Activated CD4-positive, alpha-beta T cell treated with anti-CD3 and anti-CD28 coated beads for 36 hours (primary cell): ENCODE results near the gene LETMD1. TPM values are rescaled to one million over a fixed set of nuclear protein-coding genes. Genes with fewer than 3 reads are reported as not detected.
"Not testable (repeated sequence)": the region's sequence is repeated elsewhere in the genome, so short reads cannot be mapped to it uniquely, and the experiment has no call there.

ENCODE experiments used
- ATAC-seq: fragments of 200-7000 bp; cut with Tn5 transposase; one replicate; pipeline ENCODE4 v1.10.0; 2021; ENCODE audit warnings: mild to moderate bottlenecking, moderate library complexity
- CTCF ChIA-PET: fragments of 350-600 bp; sonication (Branson Sonifier 250); formaldehyde crosslinking; loops from one replicate; lab custom pipeline; 2021; ENCODE audit warnings: antibody characterized with exemption; lab: Charles Lee
- POLR2A ChIA-PET: fragments of 350-600 bp; sonication (Branson Sonifier 250); formaldehyde crosslinking; loops from one replicate; lab custom pipeline; 2021; ENCODE audit warnings: antibody characterized with exemption, inconsistent platforms; lab: Charles Lee
- DNase-seq: peaks from one replicate; pipeline ENCODE4 v3.0.0-alpha.2; 2020
- H3K27ac Mint-ChIP-seq: one replicate; pipeline ENCODE4 v1.8.0; 2021; ENCODE audit warnings: mixed read lengths
- H3K27me3 Mint-ChIP-seq: one replicate; pipeline ENCODE4 v1.8.0; 2021; ENCODE audit warnings: mixed read lengths
- H3K36me3 Mint-ChIP-seq: one replicate; pipeline ENCODE4 v1.8.0; 2021; ENCODE audit warnings: low read depth, mixed read lengths
- H3K4me1 Mint-ChIP-seq: one replicate; pipeline ENCODE4 v1.8.0; 2021; ENCODE audit warnings: mixed read lengths
- H3K4me3 Mint-ChIP-seq: one replicate; pipeline ENCODE4 v1.8.0; 2021; ENCODE audit warnings: mild to moderate bottlenecking, moderate library complexity, mixed read lengths
- H3K9me3 Mint-ChIP-seq: one replicate; pipeline ENCODE4 v1.8.0; 2021; ENCODE audit warnings: low read depth, mixed read lengths
- intact Hi-C, 2 experiments: fragments of 100-400 bp; cut with DNase I in 1 of 2; cut with micrococcal nuclease in 1 of 2; formaldehyde crosslinking; loops; one replicate each; pipeline versions ENCODE4 v1.14.2 to v1.15.1; 2022 to 2024; cut with DNase I, micrococcal nuclease
- total RNA-seq, 2 experiments: library from RNA; stranded (reverse); gene quantifications; one replicate each; pipeline ENCODE4 v1.2.3, GENCODE V29; 2021

LETMD1 gene
- total RNA-seq, 2 experiments from 2014 or later, result 69.6 to 79.6 TPM

GRCh38 chr12:51012570-51013236, 35.4 kb upstream of the LETMD1 start:
- H3K27ac Mint-ChIP-seq, result peak overlapping the region; percentile 35

GRCh38 chr12:51013441-51013840, 34.7 kb upstream of the LETMD1 start:
- Mint-ChIP-seq H3K4me3 (no peak overlapping the region), H3K36me3 (peaks cover 7% of the 10 kb centered on the region), H3K4me1 (peaks cover 54% of the 10 kb centered on the region), H3K27ac (peak overlapping the region; percentile 8), H3K9me3 (no peaks in the 10 kb centered on the region), H3K27me3 (no peaks in the 10 kb centered on the region)
- ChIA-PET POLR2A (interaction anchor here (0.8 kb wide), 1 partner anchor 12 kb away, joined by 4 read pairs; no protein-coding TSS in a partner anchor), CTCF (interaction anchor here (1.6 to 6.0 kb wide), 2 partner anchors 10 to 246 kb away, joined by 5 to 40 read pairs; partner anchors contain the start of gene SLC11A2)
- DNase-seq, result no peak
- ATAC-seq, result no peak
- intact Hi-C loops, result no loop called here

More at GRCh38 chr12:51012570-51013236, 35.4 kb upstream of the LETMD1 start:
- intact Hi-C loops, result no loop called here
- H3K9me3 Mint-ChIP-seq, result no peaks in the 10 kb centered on the region
- H3K4me3 Mint-ChIP-seq, result no peak overlapping the region
- DNase-seq (no peak), ATAC-seq (no peak)
- ChIA-PET POLR2A (interaction anchor here (0.8 kb wide), 1 partner anchor 12 kb away, joined by 4 read pairs; no protein-coding TSS in a partner anchor), CTCF (interaction anchor here (1.6 to 6.0 kb wide), 2 partner anchors 11 to 245 kb away, joined by 5 to 40 read pairs; partner anchors contain the start of gene SLC11A2)
- H3K27me3 Mint-ChIP-seq, result no peaks in the 10 kb centered on the region
- H3K4me1 Mint-ChIP-seq, result peaks cover 52% of the 10 kb centered on the region
- peaks cover 11% of the 10 kb centered on the region for H3K36me3 Mint-ChIP-seq

- intact Hi-C loops, H3K36me3 Mint-ChIP-seq, H3K27ac Mint-ChIP-seq, POLR2A ChIA-PET, ATAC-seq, H3K4me3 Mint-ChIP-seq, H3K9me3 Mint-ChIP-seq, H3K27me3 Mint-ChIP-seq, DNase-seq: not testable (repeated sequence)
- CTCF ChIA-PET, result interaction anchor here (1.0 to 6.0 kb wide), 2 partner anchors 9 to 15 kb away, joined by 4 to 40 read pairs; partner anchors contain the start of gene SLC11A2
- H3K4me1 Mint-ChIP-seq, result peaks cover 49% of the 10 kb centered on the region
Measured at GRCh38 chr12:51014467-51014866, 33.7 kb upstream of the LETMD1 start.

GRCh38 chr12:51017452-51017851, 30.7 kb upstream of the LETMD1 start:
- Mint-ChIP-seq H3K4me1 (peaks cover 51% of the 10 kb centered on the region), H3K27ac (no peak overlapping the region), H3K9me3 (no peaks in the 10 kb centered on the region), H3K27me3 (no peaks in the 10 kb centered on the region), H3K36me3 (peaks cover 15% of the 10 kb centered on the region), H3K4me3 (no peak overlapping the region)
- intact Hi-C loops, result no loop called here
- ChIA-PET POLR2A (interaction anchor here (0.6 kb wide), 1 partner anchor 9 kb away, joined by 3 read pairs; the partner anchor contains the start of gene SLC11A2), CTCF (interaction anchor here (0.6 kb wide), 1 partner anchor 362 kb away, joined by 3 read pairs; no protein-coding TSS in a partner anchor)
- DNase-seq (no peak), ATAC-seq (no peak)

GRCh38 chr12:51018956-51019355, 29.2 kb upstream of the LETMD1 start:
- Mint-ChIP-seq H3K27ac (no peak overlapping the region), H3K9me3 (no peaks in the 10 kb centered on the region), H3K27me3 (no peaks in the 10 kb centered on the region), H3K4me3 (no peak overlapping the region), H3K4me1 (peaks cover 52% of the 10 kb centered on the region), H3K36me3 (peaks cover 20% of the 10 kb centered on the region)
- POLR2A ChIA-PET, result no interaction called here
- no peak for DNase-seq
- intact Hi-C loops, result no loop called here
- CTCF ChIA-PET, result interaction anchor here (0.6 to 1.7 kb wide), 5 partner anchors 9 to 288 kb away, joined by 3 to 5 read pairs (median 3); no protein-coding TSS in a partner anchor
- ATAC-seq, result no peak

GRCh38 chr12:51019927-51020326, 28.2 kb upstream of the LETMD1 start:
- ATAC-seq, result no peak
- Mint-ChIP-seq H3K27me3 (no peaks in the 10 kb centered on the region), H3K9me3 (no peaks in the 10 kb centered on the region), H3K4me1 (peaks cover 61% of the 10 kb centered on the region), H3K4me3 (no peak overlapping the region), H3K27ac (no peak overlapping the region), H3K36me3 (peaks cover 22% of the 10 kb centered on the region)
- POLR2A ChIA-PET, result no interaction called here
- CTCF ChIA-PET, result interaction anchor here (0.6 to 1.7 kb wide), 6 partner anchors 10 to 408 kb away, joined by 3 to 5 read pairs (median 4); no protein-coding TSS in a partner anchor
- no peak for DNase-seq
- intact Hi-C loops, result loop anchor here in 1 of 2 experiments (10.0 kb wide), 2 partner anchors 515 to 795 kb away; partner anchors contain the start of gene DIP2B

GRCh38 chr12:51020448-51021182, 27.5 kb upstream of the LETMD1 start:
- Mint-ChIP-seq H3K4me3 (no peak overlapping the region), H3K27me3 (no peaks in the 10 kb centered on the region), H3K9me3 (no peaks in the 10 kb centered on the region), H3K27ac (peak overlapping the region; percentile 37), H3K36me3 (peaks cover 22% of the 10 kb centered on the region), H3K4me1 (peaks cover 65% of the 10 kb centered on the region)
- intact Hi-C loops, result loop anchor here in 1 of 2 experiments (10.0 kb wide), 2 partner anchors 516 to 796 kb away; partner anchors contain the start of gene DIP2B
- DNase-seq (no peak), ATAC-seq (no peak)
- ChIA-PET CTCF (interaction anchor here (0.6 to 6.1 kb wide), 3 partner anchors 9 to 86 kb away, joined by 3 to 40 read pairs (median 5); no protein-coding TSS in a partner anchor), POLR2A (no interaction called here)

GRCh38 chr12:51021694-51022093, 26.4 kb upstream of the LETMD1 start:
- ATAC-seq (no peak), DNase-seq (no peak)
- peaks cover 68% of the 10 kb centered on the region for H3K4me1 Mint-ChIP-seq
- H3K27ac Mint-ChIP-seq, result peak overlapping the region; percentile 72
- ChIA-PET POLR2A (interaction anchor here (0.6 to 1.4 kb wide), 5 partner anchors 11 to 369 kb away, joined by 3 to 18 read pairs (median 4); partner anchors contain the start of gene GALNT6), CTCF (interaction anchor here (0.7 to 6.1 kb wide), 5 partner anchors 10 to 330 kb away, joined by 3 to 40 read pairs (median 3); no protein-coding TSS in a partner anchor)
- intact Hi-C loops, result loop anchor here in 1 of 2 experiments (10.0 kb wide), 2 partner anchors 517 to 797 kb away; partner anchors contain the start of gene DIP2B
- H3K9me3 Mint-ChIP-seq, result no peaks in the 10 kb centered on the region
- H3K36me3 Mint-ChIP-seq, result peaks cover 24% of the 10 kb centered on the region
- peak overlapping the region; percentile 52 for H3K4me3 Mint-ChIP-seq
- H3K27me3 Mint-ChIP-seq, result no peaks in the 10 kb centered on the region

- CTCF ChIA-PET, result interaction anchor here (0.6 to 6.1 kb wide), 3 partner anchors 12 to 317 kb away, joined by 4 to 40 read pairs (median 8); no protein-coding TSS in a partner anchor
- no peak for ATAC-seq
- no peaks in the 10 kb centered on the region for H3K9me3 Mint-ChIP-seq
- peak overlapping the region; percentile 93 for H3K4me3 Mint-ChIP-seq
- H3K4me1 Mint-ChIP-seq, result peaks cover 73% of the 10 kb centered on the region
- DNase-seq, result no peak
- peak overlapping the region; percentile 98 for H3K27ac Mint-ChIP-seq
- POLR2A ChIA-PET, result interaction anchor here (0.6 to 2.0 kb wide), 7 partner anchors 11 to 297 kb away, joined by 3 to 8 read pairs (median 3); partner anchors contain the start of gene SMAGP
- H3K36me3 Mint-ChIP-seq, result peaks cover 24% of the 10 kb centered on the region
- no peaks in the 10 kb centered on the region for H3K27me3 Mint-ChIP-seq
- intact Hi-C loops, result loop anchor here (1.0 to 10.0 kb wide), 7 partner anchors 13 to 799 kb away; partner anchors contain the start of genes ATF1 (in 1 of the 2) and DIP2B (in 1 of the 2)
Measured at GRCh38 chr12:51023625-51024382, 24.3 kb upstream of the LETMD1 start.

- CTCF ChIA-PET, result interaction anchor here (0.9 to 6.1 kb wide), 5 partner anchors 14 to 260 kb away, joined by 3 to 41 read pairs (median 8); no protein-coding TSS in a partner anchor
- Mint-ChIP-seq H3K27ac (peak overlapping the region; percentile 98), H3K27me3 (no peaks in the 10 kb centered on the region), H3K36me3 (peaks cover 19% of the 10 kb centered on the region), H3K9me3 (no peaks in the 10 kb centered on the region), H3K4me3 (peak overlapping the region; percentile 93), H3K4me1 (peaks cover 62% of the 10 kb centered on the region)
- POLR2A ChIA-PET, result interaction anchor here (1.3 to 2.4 kb wide), 6 partner anchors 12 to 261 kb away, joined by 4 to 22 read pairs (median 5); partner anchors contain the start of gene ATF1
- intact Hi-C loops, result loop anchor here (1.0 to 10.0 kb wide), 8 partner anchors 23 to 913 kb away; partner anchors contain the start of genes COX14 (in 1 of the 2), DIP2B (in 1 of the 2) and LETMD1 (in 1 of the 2)
- DNase-seq (no peak), ATAC-seq (no peak)
Measured at GRCh38 chr12:51025338-51025835, 22.7 kb upstream of the LETMD1 start.
